Measurements from ENCODE around the gene PRKG1. TPM values are rescaled to one million over a fixed set of nuclear protein-coding genes. Genes with fewer than 3 reads are reported as not detected.

PRKG1 gene
- total RNA-seq, 1 donor from 2014 or later: 17.9 TPM

DNA sequence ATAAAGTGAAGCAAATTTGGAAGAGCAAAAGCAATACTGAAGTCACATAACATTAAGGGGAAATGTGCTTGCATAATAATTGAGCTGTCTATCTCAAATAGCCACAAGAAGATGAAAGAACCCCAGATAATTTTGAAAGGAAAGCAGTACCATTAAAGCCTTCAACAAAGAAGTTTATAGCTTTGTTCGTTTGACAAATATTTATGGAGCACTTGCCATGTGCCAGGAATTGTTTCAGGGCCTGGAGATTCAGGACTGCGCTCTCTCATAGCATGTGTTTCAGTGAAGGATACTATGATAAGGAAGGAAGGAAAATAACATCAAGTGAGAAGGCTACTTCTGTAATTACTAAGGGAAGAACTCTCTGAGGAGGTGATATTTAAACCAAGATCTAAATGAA is 837.4 kb downstream of the PRKG1 start:
- DNase-seq (ENCODE audit: extremely low spot score in 2 of 2): no peak
- Histone ChIP-seq H3K4me1 (peaks cover 9% of the 10 kb centered on the region), H3K27me3 (no peaks in the 10 kb centered on the region), H3K27ac (no peak overlapping the region), H3K4me3 (no peak overlapping the region), H3K36me3 (no peaks in the 10 kb centered on the region), H3K9me3 (no peaks in the 10 kb centered on the region)
- intact Hi-C loops (cut with DNase I): no loop called here
- no peak for TF ChIP-seq POLR2A (IDR thresholded peaks at IDR 0.05)
- TF ChIP-seq POLR2AphosphoS5 (IDR thresholded peaks at IDR 0.05; ENCODE audit: insufficient read depth in 1 of 2, low read depth in 1 of 2): no peak

- Histone ChIP-seq H3K4me3 (no peak overlapping the region), H3K27me3 (no peaks in the 10 kb centered on the region), H3K9me3 (no peaks in the 10 kb centered on the region), H3K27ac (no peak overlapping the region), H3K4me1 (peaks cover 9% of the 10 kb centered on the region), H3K36me3 (no peaks in the 10 kb centered on the region)
- TF ChIP-seq POLR2A (IDR thresholded peaks at IDR 0.05) (no peak), CTCF (IDR thresholded peaks at IDR 0.05) (no peak), POLR2AphosphoS5 (IDR thresholded peaks at IDR 0.05; ENCODE audit: insufficient read depth in 1 of 2, low read depth in 1 of 2) (no peak)
- intact Hi-C loops (cut with DNase I): no loop called here
- no peak for DNase-seq (ENCODE audit: extremely low spot score in 2 of 2)
Observed at GRCh38 chr10:51915031-51915542, 840.8 kb downstream of the PRKG1 start.

DNA sequence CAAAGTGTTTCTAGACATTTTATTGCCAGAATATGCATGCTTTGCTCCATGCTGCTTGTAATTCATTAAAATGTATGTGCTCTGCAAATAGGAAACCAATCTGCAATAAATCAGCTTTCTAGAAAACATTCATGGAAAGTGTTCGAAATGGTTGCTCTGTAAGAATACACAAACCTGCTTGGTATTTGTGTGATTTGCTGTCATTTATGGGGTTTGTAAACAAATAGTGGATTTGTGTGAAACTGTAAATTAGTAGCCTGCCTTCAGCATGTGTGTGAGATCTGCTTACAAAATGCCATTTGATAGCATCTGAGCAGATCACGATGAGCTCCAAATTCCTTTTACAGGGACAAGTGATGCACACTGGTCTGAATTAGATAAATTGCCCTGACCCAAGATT is 844.2 kb downstream of the PRKG1 start:
- no peak for TF ChIP-seq POLR2A (IDR thresholded peaks at IDR 0.05)
- TF ChIP-seq POLR2AphosphoS5 (IDR thresholded peaks at IDR 0.05; ENCODE audit: insufficient read depth in 1 of 2, low read depth in 1 of 2): no peak
- no peak for TF ChIP-seq CTCF (IDR thresholded peaks at IDR 0.05)
- Histone ChIP-seq H3K4me3 (no peak overlapping the region), H3K9me3 (no peaks in the 10 kb centered on the region), H3K4me1 (peaks cover 9% of the 10 kb centered on the region), H3K36me3 (no peaks in the 10 kb centered on the region), H3K27me3 (no peaks in the 10 kb centered on the region), H3K27ac (no peak overlapping the region)
- no peak for DNase-seq (ENCODE audit: extremely low spot score in 2 of 2)
- intact Hi-C loops (cut with DNase I): no loop called here

- intact Hi-C loops (cut with DNase I): no loop called here
- no peak for DNase-seq (ENCODE audit: extremely low spot score in 2 of 2)
- H3K27ac ChIP-seq: no peak overlapping the region
- peaks cover 9% of the 10 kb centered on the region for H3K4me1 ChIP-seq
- no peaks in the 10 kb centered on the region for H3K9me3 ChIP-seq
- TF ChIP-seq POLR2A (IDR thresholded peaks at IDR 0.05) (no peak), CTCF (IDR thresholded peaks at IDR 0.05) (no peak), POLR2AphosphoS5 (IDR thresholded peaks at IDR 0.05; ENCODE audit: insufficient read depth in 1 of 2, low read depth in 1 of 2) (no peak)
- H3K27me3 ChIP-seq: no peaks in the 10 kb centered on the region
- H3K36me3 ChIP-seq: no peaks in the 10 kb centered on the region
- no peak overlapping the region for H3K4me3 ChIP-seq
Observed at GRCh38 chr10:51918884-51919325, 844.6 kb downstream of the PRKG1 start.

- intact Hi-C loops (cut with DNase I): no loop called here
- no peak overlapping the region for H3K27ac ChIP-seq
- H3K4me1 ChIP-seq: peaks cover 3% of the 10 kb centered on the region
- no peaks in the 10 kb centered on the region for H3K36me3 ChIP-seq
- TF ChIP-seq CTCF (IDR thresholded peaks at IDR 0.05) (no peak), POLR2A (IDR thresholded peaks at IDR 0.05) (no peak), POLR2AphosphoS5 (IDR thresholded peaks at IDR 0.05; ENCODE audit: insufficient read depth in 1 of 2, low read depth in 1 of 2) (no peak)
- no peak for DNase-seq (ENCODE audit: extremely low spot score in 2 of 2)
- no peaks in the 10 kb centered on the region for H3K9me3 ChIP-seq
- no peaks in the 10 kb centered on the region for H3K27me3 ChIP-seq
- no peak overlapping the region for H3K4me3 ChIP-seq
Observed at GRCh38 chr10:51920672-51921071, 846.4 kb downstream of the PRKG1 start.
